Tibial nerve (tissue), 4 donors: ENCODE measurements around the gene CSNK1G2. TPM values are rescaled to one million over a fixed set of nuclear protein-coding genes. Genes with fewer than 3 reads are reported as not detected.

ENCODE experiments used
- DNase-seq, 2 donors: peaks; one replicate each; pipeline ENCODE4 v3.0.0-alpha.2; 2019; ENCODE audit warnings: low spot score in 2 of 2
- H3K27ac ChIP-seq, 4 donors: fragments of 200-600 bp; sonication (generic) in 3 of 4; one replicate each; pipeline ENCODE4 v1.5.1; 2017 to 2019; ENCODE audit warnings: mild to moderate bottlenecking in 1 of 4
- H3K27me3 ChIP-seq, 2 donors: fragments of 200-600 bp; sonication (generic) in 1 of 2; one replicate each; pipeline versions ENCODE4 v1.5.1 to v1.6.0; 2017 to 2019
- H3K36me3 ChIP-seq, 3 donors: fragments of 200-600 bp; sonication (generic); one replicate each; pipeline ENCODE4 v1.5.1; 2018 to 2019
- H3K4me1 ChIP-seq, 4 donors: fragments of 200-600 bp; sonication (generic) in 3 of 4; one replicate each; pipeline ENCODE4 v1.5.1; 2017 to 2019
- H3K4me3 ChIP-seq, 4 donors: fragments of 200-600 bp; sonication (generic) in 3 of 4; one replicate each; pipeline ENCODE4 v1.5.1; 2017 to 2019; ENCODE audit warnings: mild to moderate bottlenecking in 1 of 4, moderate library complexity in 1 of 4
- H3K9me3 ChIP-seq, 4 donors: fragments of 200-600 bp; sonication (generic) in 3 of 4; one replicate each; pipeline ENCODE4 v1.5.1; 2017 to 2019
- CTCF ChIP-seq, 5 experiments: fragments of 200-600 bp in 3 of 5; fragments of 450-650 bp in 2 of 5; sonication (generic) in 3 of 5; IDR thresholded peaks; one replicate each; pipeline ENCODE4 v1.5.1; 2016 to 2019; ENCODE audit warnings: antibody characterized with exemption in 5 of 5, mild to moderate bottlenecking in 3 of 5, moderate library complexity in 2 of 5
- EP300 ChIP-seq, 2 donors: sonication (generic); formaldehyde crosslinking; IDR thresholded peaks; one replicate each; pipeline ENCODE4 v1.6.1; 2017; ENCODE audit warnings: antibody characterized with exemption in 2 of 2, mild to moderate bottlenecking in 1 of 2
- POLR2A ChIP-seq, 2 donors: fragments of 450-650 bp; IDR thresholded peaks; one replicate each; pipeline ENCODE4 v1.6.1; 2017; ENCODE audit warnings: antibody characterized with exemption in 2 of 2, mild to moderate bottlenecking in 2 of 2, moderate library complexity in 2 of 2
- WGBS, 2 donors: methylation state at CpG; one replicate each; pipeline ENCODE4 v1.1.5; 2018; 5-methylcytosine and 5-hydroxymethylcytosine counted together
- total RNA-seq, 4 donors: library from RNA; depleted of rRNA; stranded (reverse); fragments of >200 nt; gene quantifications; one replicate each; pipeline ENCODE4 v1.1.0, GENCODE V29; 2016

CSNK1G2 gene
- total RNA-seq, 4 donors from 2014 or later, result 38.9 to 132 (median 55.6) TPM

GRCh38 chr19:1907563-1908363, 33.2 kb upstream of the CSNK1G2 start:
- Histone ChIP-seq H3K36me3 (peaks cover 0 to 12% (median 0%) of the 10 kb centered on the region in 3 donors), H3K9me3 (no peaks in the 10 kb centered on the region), H3K27ac (peak overlapping the region in 3 of 4 donors; percentile 74 to 80 (median 77)), H3K27me3 (no peaks in the 10 kb centered on the region), H3K4me3 (peak overlapping the region in 1 of 4 donors; percentile 17), H3K4me1 (peaks cover 0 to 60% (median 28%) of the 10 kb centered on the region in 4 donors)
- TF ChIP-seq CTCF (IDR thresholded peaks at IDR 0.05), result no peak
- no peak for TF ChIP-seq POLR2A (IDR thresholded peaks at IDR 0.05)
- no peak for TF ChIP-seq EP300 (IDR thresholded peaks at IDR 0.05)
- no peak for DNase-seq
- 65 to 67% methylated on average over 23 to 35 of the region's 43 CpGs for WGBS, 2 donors

- H3K9me3 ChIP-seq, result no peaks in the 10 kb centered on the region
- no peaks in the 10 kb centered on the region for H3K27me3 ChIP-seq
- no peak for DNase-seq
- H3K27ac ChIP-seq, result peak overlapping the region in 3 of 4 donors; percentile 74 to 80 (median 77)
- TF ChIP-seq POLR2A (IDR thresholded peaks at IDR 0.05), result no peak
- WGBS, 2 donors, result 59 to 68% methylated on average over 11 of the region's 13 CpGs
- peaks cover 0 to 18% (median 0%) of the 10 kb centered on the region in 3 donors for H3K36me3 ChIP-seq
- H3K4me3 ChIP-seq, result peak overlapping the region in 1 of 4 donors; percentile 17
- H3K4me1 ChIP-seq, result peaks cover 0 to 60% (median 28%) of the 10 kb centered on the region in 4 donors
These were observed 32.7 kb upstream of the CSNK1G2 start for GRCh38 chr19:1908364-1908678.

- DNase-seq, result no peak
- H3K9me3 ChIP-seq, result no peaks in the 10 kb centered on the region
- no peaks in the 10 kb centered on the region for H3K27me3 ChIP-seq
- peaks cover 0 to 29% (median 0%) of the 10 kb centered on the region in 3 donors for H3K36me3 ChIP-seq
- TF ChIP-seq EP300 (IDR thresholded peaks at IDR 0.05) (no peak), POLR2A (IDR thresholded peaks at IDR 0.05) (no peak), CTCF (IDR thresholded peaks at IDR 0.05) (no peak)
- WGBS, 2 donors, result 48 to 52% methylated on average over 9 to 10 of the region's 10 CpGs
- peak overlapping the region in 2 of 4 donors; percentile 59 to 68 for H3K27ac ChIP-seq
- H3K4me1 ChIP-seq, result peaks cover 0 to 52% (median 24%) of the 10 kb centered on the region in 4 donors
- H3K4me3 ChIP-seq, result no peak overlapping the region
These were observed 31.3 kb upstream of the CSNK1G2 start for GRCh38 chr19:1909761-1910080.

- no peak for DNase-seq
- H3K36me3 ChIP-seq, result peaks cover 0 to 34% (median 2%) of the 10 kb centered on the region in 3 donors
- H3K27me3 ChIP-seq, result no peaks in the 10 kb centered on the region
- H3K4me3 ChIP-seq, result no peak overlapping the region
- TF ChIP-seq CTCF (IDR thresholded peaks at IDR 0.05), result no peak
- TF ChIP-seq POLR2A (IDR thresholded peaks at IDR 0.05), result no peak
- TF ChIP-seq EP300 (IDR thresholded peaks at IDR 0.05), result no peak
- peak overlapping the region in 2 of 4 donors; percentile 59 to 68 for H3K27ac ChIP-seq
- H3K9me3 ChIP-seq, result no peaks in the 10 kb centered on the region
- H3K4me1 ChIP-seq, result peaks cover 0 to 49% (median 22%) of the 10 kb centered on the region in 4 donors
- 78 to 97% methylated on average over 3 to 5 of the region's 10 CpGs for WGBS, 2 donors
These were observed 30.8 kb upstream of the CSNK1G2 start for GRCh38 chr19:1910177-1910576.

GRCh38 chr19:1911098-1911497, 29.9 kb upstream of the CSNK1G2 start:
- TF ChIP-seq EP300 (IDR thresholded peaks at IDR 0.05) (no peak), CTCF (IDR thresholded peaks at IDR 0.05) (no peak), POLR2A (IDR thresholded peaks at IDR 0.05) (no peak)
- DNase-seq, result no peak
- 91 to 92% methylated on average over 13 of the region's 13 CpGs for WGBS, 2 donors

More at GRCh38 chr19:1911098-1911497, 29.9 kb upstream of the CSNK1G2 start:
- no peaks in the 10 kb centered on the region for H3K9me3 ChIP-seq
- no peaks in the 10 kb centered on the region for H3K27me3 ChIP-seq
- peaks cover 0 to 40% (median 5%) of the 10 kb centered on the region in 3 donors for H3K36me3 ChIP-seq
- no peak overlapping the region for H3K27ac ChIP-seq
- no peak overlapping the region for H3K4me3 ChIP-seq
- H3K4me1 ChIP-seq, result peaks cover 0 to 44% (median 19%) of the 10 kb centered on the region in 4 donors
